Activated CD4-positive, CD25-positive, alpha-beta regulatory T cell (primary cell): Measurements from ENCODE around the gene PYGM.
A peak's percentile ranks its signal among the peaks of the same experiment; 100 is the strongest.

Experiments
- DNase-seq, 4 experiments: peaks; one replicate each; lab custom pipeline; 2025; lab: John Stamatoyannopoulos, UW

PYGM gene

DNA sequence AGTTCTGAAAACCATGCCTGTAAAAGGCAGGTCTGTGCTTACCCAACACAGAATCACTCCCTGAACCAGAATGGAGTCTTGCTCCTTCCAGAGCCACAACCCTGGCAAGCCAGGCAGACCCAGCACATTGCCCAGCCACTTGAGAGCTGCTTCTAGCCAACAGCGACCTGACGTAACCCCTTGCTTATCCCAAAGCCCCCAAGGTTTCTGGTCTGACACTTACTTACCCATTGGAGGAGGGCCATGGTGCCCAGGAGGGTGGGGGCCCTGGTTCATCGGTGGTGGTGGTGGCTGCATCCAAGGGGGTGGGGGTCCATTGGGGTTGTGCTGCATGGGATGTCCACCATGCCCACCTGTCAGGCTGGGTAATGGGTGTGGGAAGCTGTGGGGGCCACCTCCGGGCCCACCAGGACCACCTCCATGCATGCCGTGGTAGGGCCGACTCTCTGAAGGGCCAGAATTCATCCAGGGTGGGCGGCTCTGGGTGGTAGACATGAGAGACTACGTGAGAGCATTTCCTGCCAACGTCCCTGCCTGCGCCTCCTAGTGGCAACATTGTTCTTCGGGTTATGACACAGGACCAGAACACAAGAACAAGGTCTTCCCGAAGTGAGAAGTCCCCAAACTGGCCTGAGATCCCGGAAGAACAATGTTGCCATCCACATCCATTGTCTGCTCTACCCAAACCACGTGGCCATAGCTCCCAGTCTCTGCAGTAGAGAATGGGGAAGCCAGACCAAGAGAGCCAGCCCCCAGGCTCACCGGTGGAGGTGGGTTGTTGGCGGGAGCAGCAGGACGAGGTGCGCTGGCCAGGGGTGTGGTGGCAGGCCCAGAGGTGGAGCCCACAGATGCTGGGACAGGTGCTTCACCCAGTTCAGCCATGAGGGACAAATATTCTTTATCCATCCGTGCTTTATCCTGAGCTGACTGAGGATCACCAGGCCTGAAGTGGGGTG lies 7.8 kb upstream of the PYGM start:
- peak; percentile 66 to 79 (median 73) for DNase-seq

DNA sequence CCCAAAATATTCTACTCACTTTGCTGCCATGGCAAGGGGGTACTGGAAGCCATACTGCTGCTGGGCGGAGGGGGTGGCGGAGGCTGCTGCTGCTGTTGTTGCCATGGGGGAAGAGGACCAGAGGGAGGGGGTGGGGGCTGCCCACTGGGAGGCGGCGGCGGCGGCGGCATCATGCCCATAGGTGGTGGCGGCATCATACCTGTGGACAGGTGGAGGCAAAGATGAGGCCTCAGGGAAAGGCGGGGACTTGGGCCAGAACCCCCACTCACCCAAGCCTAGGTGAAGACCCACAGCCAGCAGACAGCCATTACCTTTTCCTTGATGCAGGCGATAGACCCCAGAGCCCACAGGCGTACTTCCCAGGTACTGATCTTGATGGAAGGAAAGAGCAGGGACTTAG lies 7.1 kb upstream of the PYGM start:
- DNase-seq, result no peak

DNA sequence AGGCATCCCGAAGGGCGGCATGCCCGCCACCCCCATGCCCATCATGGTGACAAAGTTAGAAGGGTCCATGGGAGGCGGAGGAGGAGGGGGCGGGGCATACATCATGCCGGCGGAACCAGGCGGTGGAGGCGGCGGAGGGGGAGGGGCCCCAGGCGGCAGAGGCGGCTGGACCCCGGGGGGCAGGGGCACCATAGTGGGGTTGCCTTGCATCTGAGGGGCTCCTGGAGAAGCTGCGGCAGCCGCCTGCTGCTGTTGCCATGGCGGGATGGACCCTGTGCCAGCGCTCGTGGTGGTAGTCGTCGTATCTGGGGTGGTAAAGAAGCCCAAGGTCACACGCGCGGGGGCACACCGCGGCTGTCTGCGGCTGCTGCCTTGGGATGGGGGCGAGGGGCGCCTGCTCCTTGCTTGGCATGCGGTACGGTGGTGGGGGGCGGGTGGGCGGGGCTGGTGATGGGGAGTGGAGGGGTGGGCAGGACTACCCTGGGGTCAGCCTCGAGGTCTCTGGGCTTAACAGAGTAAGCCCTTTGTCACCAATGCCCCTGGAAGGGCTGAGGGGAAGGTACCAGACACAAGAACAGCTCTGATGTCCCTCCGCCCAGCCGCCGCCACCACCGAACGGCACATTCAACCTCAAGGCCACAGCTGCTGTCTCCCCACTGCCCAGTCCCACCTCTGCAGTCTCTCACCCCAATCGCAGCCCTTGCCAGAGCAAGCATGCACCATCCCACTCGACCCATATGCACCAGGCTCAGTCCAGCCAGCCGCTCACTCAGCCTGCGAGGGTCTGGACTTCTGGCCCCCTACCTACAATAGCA lies 6.3 kb upstream of the PYGM start:
- no peak for DNase-seq

GRCh38 chr11:64765291-64765850 lies 5.6 kb upstream of the PYGM start:
- no peak for DNase-seq

DNA sequence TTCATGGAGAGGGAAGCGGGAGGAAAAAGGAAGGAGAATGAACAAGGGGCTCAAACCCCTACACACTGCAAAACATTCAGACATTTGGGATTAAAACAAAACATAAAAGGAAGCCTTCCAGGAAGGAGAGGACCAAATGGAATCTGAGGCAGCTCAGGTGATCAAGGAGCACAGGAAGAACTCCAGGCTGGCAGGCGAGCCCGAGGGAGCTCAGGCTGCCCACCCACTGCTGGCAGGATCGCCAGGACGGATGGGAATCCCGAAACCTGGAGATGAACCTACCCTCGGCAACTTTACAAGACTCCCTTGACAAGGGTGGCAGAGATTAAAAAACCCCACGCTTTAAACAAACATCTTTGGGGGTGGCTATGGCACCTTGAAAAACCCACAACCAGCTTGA lies 5.0 kb upstream of the PYGM start:
- no peak for DNase-seq

DNA sequence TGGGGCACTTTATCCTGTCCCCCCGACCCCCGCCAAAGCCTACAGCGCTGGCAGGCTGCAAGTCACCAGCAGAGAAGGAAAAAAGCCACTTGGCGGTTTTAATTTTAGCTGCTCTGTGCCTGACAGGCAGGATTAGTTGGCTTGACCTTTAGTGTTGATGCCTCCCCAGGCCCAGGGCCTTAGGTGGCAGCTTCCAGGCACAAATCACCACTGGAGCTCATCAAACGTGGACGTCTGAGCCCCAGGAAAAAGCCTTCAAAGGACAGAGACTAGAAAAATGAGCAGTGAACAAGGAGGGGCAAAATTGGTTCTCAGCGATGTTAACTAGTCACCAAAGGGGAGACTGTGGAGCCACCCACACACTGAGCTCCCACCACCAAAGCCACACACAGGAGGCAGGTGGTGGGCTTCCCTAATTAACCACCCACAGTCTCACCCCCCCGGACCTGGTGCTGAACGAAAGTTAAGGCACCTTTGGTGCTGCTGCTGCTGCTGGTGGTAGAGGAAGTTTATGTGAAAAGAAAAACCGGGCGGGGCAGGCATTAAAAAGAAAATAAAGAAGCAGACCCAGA lies 4.4 kb upstream of the PYGM start:
- peak in 1 of 4 experiments; percentile 35 for DNase-seq

DNA sequence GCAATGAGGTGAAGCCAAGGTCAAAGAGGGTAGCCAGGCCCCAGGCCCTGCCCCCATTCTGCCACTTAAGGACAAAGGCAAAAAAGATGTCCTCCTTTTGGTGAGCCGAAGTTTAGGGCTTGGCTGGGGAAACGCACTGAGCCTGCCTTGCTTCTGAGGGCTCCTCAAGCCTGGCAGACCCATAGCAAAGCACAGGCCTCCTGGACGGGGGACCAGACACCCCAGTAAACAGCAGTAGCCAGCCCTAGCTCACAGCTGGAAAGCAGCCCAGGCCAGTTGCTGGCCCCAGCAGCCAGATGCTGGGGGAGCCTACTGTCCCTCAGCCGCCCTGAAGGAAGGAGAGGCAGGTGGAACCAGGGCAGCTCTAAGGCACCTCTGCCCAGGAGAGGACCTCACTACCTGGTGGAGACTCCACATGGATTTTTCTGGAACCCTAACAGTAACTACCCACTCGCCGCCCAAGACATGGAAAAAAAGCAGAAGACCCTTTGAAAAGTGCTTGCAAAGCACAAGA lies 3.8 kb upstream of the PYGM start:
- no peak for DNase-seq

DNA sequence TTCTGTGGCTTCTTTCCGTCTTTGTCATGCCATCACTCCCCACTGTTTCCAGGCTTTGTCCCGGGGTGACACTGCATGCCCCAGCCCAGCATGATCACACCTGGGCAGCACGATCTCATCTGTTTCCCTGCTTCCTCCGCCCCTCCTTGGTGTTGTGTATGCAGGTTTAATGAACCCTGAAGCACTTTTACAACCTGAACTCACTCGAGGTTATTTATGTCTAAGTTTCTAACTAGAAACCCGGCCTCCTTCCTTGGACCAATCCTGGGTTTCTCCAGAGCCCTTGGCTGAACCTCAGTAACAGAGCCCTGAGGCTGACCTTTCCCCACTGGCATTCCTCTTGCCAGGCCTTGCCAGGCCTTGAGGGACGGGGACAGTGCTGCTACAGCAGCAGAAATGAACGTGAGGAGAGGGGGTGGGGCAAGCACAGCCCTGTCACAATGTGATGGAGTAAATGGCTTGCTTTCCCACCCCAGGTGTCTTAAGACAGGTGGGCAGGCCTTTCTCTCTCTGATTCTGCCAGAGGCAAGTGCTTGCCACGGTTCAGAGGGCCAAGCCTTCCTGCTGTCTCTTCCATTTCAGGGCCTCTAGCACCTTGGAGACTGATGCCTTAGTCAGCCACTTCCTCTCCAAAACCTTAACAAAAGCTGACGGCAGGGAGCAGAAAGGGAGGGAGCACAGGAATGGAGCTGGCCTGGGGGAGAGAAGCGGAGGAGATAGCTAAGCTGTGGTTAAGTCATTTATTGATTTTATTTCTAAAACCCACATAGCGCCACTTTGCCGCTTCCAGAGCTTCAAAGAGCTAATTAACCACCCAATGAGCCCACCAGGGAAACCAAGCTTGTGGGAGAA lies 3.1 kb upstream of the PYGM start:
- DNase-seq, result no peak

DNA sequence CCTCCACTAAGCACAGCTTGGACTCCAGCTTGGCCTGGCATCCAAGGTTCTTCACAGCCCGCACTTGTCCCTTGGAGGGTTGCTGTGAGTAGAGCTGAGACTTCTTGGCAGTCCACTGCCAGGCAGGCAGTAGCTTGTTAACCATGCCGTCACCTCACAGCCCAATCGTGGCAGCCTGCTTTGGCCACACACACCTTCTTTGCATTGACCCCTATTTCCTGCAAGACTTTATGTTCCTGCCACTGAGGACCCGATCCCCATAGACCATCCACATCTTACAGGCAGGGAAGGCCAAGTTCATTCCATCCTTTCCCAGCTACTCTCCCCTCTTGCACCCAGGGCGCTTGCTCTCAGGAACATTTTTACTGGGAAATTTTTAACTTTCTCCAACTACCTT lies 2.5 kb upstream of the PYGM start:
- no peak for DNase-seq

DNA sequence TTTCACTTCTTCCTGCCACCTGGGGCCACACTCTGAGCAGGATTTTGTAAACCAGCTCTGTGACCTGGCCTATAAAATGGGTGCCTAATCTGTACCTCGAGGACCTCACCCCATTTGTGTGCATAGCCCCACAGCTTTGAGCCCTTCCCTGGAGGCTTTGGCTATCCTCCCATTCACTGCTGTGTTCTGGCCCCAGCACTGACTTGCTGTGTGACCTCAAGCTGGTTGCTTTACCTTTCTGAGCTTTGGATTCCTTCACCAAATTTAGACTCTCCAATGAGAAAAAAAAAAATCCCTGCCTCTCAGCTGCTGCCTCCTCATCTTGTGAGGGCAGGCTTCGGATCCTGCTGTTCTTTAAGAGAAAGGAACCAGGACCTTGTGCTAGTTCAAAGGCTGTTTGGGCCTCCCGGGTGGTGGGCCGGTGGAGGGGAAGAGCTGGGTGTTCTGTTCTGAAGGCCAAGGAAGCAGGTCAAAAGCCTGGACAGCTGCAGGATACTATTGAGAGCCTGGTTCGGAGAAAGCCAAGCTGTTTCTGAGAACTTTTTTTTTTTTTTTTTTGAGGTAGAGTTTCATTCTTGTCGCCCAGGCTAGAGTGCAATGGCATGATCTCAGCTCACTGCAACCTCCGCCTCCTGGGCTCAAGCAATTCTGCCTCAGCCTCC lies 1.1 kb upstream of the PYGM start:
- DNase-seq, result no peak

DNA sequence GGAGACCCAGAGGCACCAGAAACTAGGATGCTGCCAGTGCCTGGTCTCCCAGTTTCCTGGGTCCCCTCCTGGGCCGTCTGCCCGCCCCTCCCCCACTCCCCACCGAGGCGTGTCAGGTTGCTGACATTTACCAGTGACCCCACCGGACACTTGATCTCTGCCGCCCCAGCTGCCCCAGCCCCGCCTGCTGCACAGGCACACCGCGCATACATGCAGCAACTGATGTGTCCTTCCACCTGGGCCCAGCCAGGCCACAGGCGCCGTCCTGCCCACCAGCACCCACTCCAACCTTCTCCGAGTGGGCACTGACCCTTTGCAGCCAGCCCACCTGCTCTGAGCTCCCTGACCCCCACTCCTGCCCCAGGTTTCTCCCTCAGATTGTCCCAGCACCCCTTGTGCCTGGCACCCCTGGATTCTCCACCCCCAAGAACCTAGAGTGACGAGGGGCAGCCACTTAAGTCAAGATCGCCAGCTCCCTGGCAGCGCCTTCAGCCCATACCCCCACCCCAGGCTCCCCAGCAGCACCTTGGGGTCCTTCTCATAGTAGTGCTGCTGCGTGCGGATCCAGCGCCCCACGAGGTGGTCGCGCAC lies 548 bp downstream of the PYGM start:
- no peak for DNase-seq

GRCh38 chr11:64758330-64759079 lies 1.3 kb downstream of the PYGM start:
- DNase-seq, result no peak

DNA sequence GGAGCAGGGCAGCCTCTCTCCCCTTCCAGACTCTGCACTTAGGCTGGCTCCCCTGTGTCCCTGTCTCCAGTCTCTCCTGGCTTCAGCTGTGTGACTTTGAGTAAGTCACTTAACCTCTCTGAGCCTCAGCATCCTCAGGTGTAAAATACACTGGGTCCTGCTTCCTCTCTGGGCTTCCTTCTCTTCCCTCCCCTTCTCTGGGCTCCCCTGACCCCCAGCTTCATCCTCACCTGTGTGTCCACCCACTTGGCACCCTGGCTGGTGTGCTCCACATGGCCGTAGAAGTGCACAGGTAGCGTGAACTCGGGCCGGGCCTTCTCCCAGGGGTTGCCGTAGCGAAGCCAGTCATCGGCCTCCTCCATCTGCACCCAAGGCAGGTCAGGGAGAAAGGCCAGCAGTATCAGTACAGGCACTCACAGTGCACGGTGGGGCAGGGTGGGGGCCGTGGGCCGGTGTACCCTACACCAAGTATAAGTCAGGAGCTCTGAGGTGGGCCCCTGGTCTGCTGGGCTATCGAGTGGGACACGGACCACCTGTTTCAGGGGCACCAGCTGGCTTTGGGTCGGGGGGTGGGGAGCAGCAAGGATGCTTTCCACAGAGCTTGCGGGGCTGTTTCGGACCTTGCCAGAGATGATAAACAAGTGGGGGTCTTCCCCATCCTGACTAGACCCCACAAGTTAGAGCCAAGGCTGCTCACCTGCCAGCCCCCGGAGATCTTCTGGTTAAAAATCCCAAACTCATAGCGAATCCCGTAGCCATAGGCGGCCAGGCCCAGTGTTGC lies 2.0 kb downstream of the PYGM start:
- no peak for DNase-seq

DNA sequence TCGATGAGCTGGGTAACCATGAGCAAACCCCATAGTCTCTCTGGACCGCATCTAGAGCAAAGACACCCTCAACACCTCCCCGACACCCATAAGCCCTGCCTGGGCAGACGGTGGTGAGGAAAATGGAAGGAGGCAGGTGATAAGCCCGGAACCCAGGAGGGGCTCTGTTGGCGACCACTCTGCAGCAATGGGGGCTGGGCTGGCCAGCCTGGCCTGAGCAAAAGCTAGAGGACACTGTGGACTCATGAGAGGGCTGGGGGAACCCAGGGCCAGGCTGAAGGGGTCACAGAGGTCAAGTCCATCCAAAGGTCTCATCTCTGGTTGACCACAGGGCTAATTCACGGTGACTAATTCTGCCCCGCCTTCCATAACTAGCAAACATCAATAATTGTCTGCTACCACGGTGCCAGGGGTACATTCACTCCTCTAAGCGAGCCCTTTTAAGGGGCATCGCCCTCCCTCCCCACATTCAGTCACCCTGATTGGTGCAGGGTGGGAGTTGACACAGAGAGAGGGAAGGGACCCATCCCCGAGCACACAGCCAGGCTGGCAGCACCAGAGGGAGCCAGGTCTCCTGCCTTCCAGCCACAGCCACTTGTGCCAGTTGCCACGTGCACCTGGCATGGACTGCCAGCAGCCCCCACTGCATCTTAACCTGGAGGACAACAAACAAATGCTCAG lies 4.0 kb downstream of the PYGM start:
- DNase-seq, result no peak

- no peak for DNase-seq
Observed at GRCh38 chr11:64754919-64755662, 4.7 kb downstream of the PYGM start.

DNA sequence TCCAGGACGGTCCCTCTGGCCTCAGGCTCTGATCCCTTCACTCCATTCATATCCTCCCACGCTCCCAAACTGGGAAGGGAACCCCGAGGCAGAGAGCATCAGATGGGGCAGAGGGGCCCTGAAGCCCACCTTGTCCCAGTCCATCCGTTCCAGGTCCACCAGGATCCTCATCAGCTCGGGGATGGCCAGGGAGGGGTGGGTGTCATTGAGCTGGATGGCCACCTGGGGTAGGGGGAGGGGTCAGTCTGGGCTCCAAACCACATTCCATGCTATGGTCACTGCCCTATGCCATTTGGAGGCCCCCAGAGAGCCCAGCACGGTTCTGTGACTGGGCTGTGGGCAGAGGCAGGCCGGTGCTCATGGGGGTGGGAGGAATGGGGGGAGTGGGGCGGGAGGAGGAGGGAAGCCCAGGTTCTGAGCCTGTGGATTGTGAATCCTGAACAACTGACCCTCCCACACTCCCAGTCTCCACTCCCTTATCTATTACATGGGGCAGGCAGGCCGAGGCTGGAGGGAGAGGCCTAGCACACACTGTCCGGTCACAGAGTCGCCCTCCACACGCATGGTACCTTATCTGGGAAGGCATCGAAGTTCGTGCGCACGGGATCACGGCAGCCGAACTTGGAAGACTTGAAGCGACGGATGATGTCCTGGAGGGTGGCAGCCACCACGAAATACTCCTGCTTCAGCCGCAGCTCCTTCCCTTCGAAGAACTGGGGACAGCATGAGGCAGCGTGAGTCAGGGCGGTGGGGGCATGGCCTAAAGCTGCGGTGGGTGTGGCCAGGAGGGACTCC lies 5.5 kb downstream of the PYGM start:
- no peak for DNase-seq
